Suppressor macrophage (primary cell): ENCODE data around the gene SRSF9.
"Not testable (repeated sequence)": the region's sequence is repeated elsewhere in the genome, so short reads cannot be mapped to it uniquely, and the experiment has no call there.

ENCODE experiments used
- DNase-seq, 4 experiments: peaks; one replicate each; pipeline ENCODE4 v3.0.0-alpha.2; 2020 to 2022

SRSF9 gene

GRCh38 chr12:120447992-120448391, 21.6 kb downstream of the SRSF9 start:
- DNase-seq = no peak

GRCh38 chr12:120446844-120447178, 22.7 kb downstream of the SRSF9 start:
- DNase-seq = not testable (repeated sequence)

- peak; percentile 89 to 94 (median 92) for DNase-seq
Observed at GRCh38 chr12:120445911-120446843, 23.4 kb downstream of the SRSF9 start, which contains the start of the genes GATC and TRIAP1. Gene GATC, plus strand, starts transcription at chr12:120446444. Its CDS starts 37 bp downstream, at chr12:120446481. Gene TRIAP1, minus strand, starts transcription at chr12:120446384. Its CDS starts 12 bp downstream, at chr12:120446372.

GRCh38 chr12:120444676-120445075, 24.9 kb downstream of the SRSF9 start:
- no peak for DNase-seq

- DNase-seq = peak; percentile 56 to 74 (median 66)
Observed at GRCh38 chr12:120439646-120440247, 29.8 kb downstream of the SRSF9 start.

- DNase-seq = no peak
Observed at GRCh38 chr12:120438495-120439198, 30.9 kb downstream of the SRSF9 start.

GRCh38 chr12:120437735-120438494, 31.6 kb downstream of the SRSF9 start, which contains the start of gene COX6A1:
Gene COX6A1, plus strand, starts transcription at chr12:120438113. Its CDS starts 14 bp downstream, at chr12:120438127.
- DNase-seq = peak; percentile 95 to 98 (median 98)

GRCh38 chr12:120432772-120433525, 36.6 kb downstream of the SRSF9 start:
- no peak for DNase-seq

GRCh38 chr12:120429368-120429767, 40.2 kb downstream of the SRSF9 start:
- DNase-seq = no peak

GRCh38 chr12:120428597-120429229, 40.8 kb downstream of the SRSF9 start:
- DNase-seq = no peak

- no peak for DNase-seq
Observed at GRCh38 chr12:120425797-120426196, 43.8 kb downstream of the SRSF9 start.

- DNase-seq = no peak
Observed at GRCh38 chr12:120422892-120423456, 46.6 kb downstream of the SRSF9 start.

GRCh38 chr12:120421701-120422100, 47.8 kb downstream of the SRSF9 start:
- DNase-seq = no peak

- no peak for DNase-seq
Observed at GRCh38 chr12:120417917-120418580, 51.5 kb downstream of the SRSF9 start.

GRCh38 chr12:120416490-120417216, 52.9 kb downstream of the SRSF9 start:
- DNase-seq = no peak

GRCh38 chr12:120413901-120414695, 55.5 kb downstream of the SRSF9 start:
- DNase-seq = no peak

GRCh38 chr12:120412421-120412820, 57.1 kb downstream of the SRSF9 start:
- no peak for DNase-seq
